K562 (cell line): Measurements from ENCODE around the gene AGPAT4. TPM values are rescaled to one million over a fixed set of nuclear protein-coding genes. Genes with fewer than 3 reads are reported as not detected.
A peak's percentile ranks its signal among the peaks of the same experiment; 100 is the strongest.

ENCODE experiments used
- ARID1B ChIP-seq: fragments of 450-650 bp; IDR thresholded peaks from 2 replicates; pipeline ENCODE4 v1.6.1; 2016; ENCODE audit warnings: antibody characterized with exemption, mild to moderate bottlenecking, inconsistent platforms
- ARID3A ChIP-seq: IDR thresholded peaks from 2 replicates; pipeline ENCODE4 v1.6.1; 2012; ENCODE audit warnings: low read depth, low read length, improper control_type of control experiment, borderline replicate concordance
- ASH1L ChIP-seq: fragments of 450-650 bp; IDR thresholded peaks from 2 replicates; pipeline ENCODE4 v1.6.1; 2018; ENCODE audit warnings: borderline replicate concordance, mild to moderate bottlenecking, low read depth; ENCODE audit not compliant: partially characterized antibody
- CEBPB ChIP-seq: fragments of 450-650 bp; IDR thresholded peaks from 2 replicates; pipeline ENCODE4 v1.6.1; 2016; ENCODE audit warnings: missing genetic modification characterization, missing compliant biosample characterization
- CEBPG ChIP-seq, 3 experiments: fragments of 200-800 bp in 1 of 3; sonication (Bioruptor generic) in 1 of 3; sonication (generic) in 1 of 3; formaldehyde crosslinking in 1 of 3; IDR thresholded peaks in 2 of 3; conservative IDR thresholded peaks in 1 of 3; 2 replicates each; pipeline versions ENCODE4 v1.6.1 to v1.8.0; 2016 to 2022; ENCODE audit warnings: missing compliant biosample characterization in 2 of 3, missing genetic modification characterization in 2 of 3, mild to moderate bottlenecking in 1 of 3, missing genetic modification reagents in 1 of 3
- CREM ChIP-seq: IDR thresholded peaks from 2 replicates; pipeline ENCODE4 v1.6.1; 2014; ENCODE audit warnings: antibody characterized with exemption, low read depth
- GTF2B ChIP-seq: IDR thresholded peaks from 2 replicates; pipeline ENCODE4 v1.6.1; 2011; ENCODE audit not compliant: insufficient read length; ENCODE audit errors: extremely low read depth
- HNRNPLL ChIP-seq: fragments of 200-400 bp; formaldehyde crosslinking; IDR thresholded peaks from 2 replicates; pipeline ENCODE4 v1.6.1; 2017; ENCODE audit warnings: low read length, low read depth, mild to moderate bottlenecking; ENCODE audit not compliant: poor library complexity, severe bottlenecking
- MAX ChIP-seq: sonication (generic); formaldehyde crosslinking; IDR thresholded peaks from 2 replicates; pipeline ENCODE4 v1.9.0; 2022; ENCODE audit warnings: mild to moderate bottlenecking, missing genetic modification reagents
- MYBL2 ChIP-seq, 2 experiments: fragments of 450-650 bp in 1 of 2; sonication (generic) in 1 of 2; formaldehyde crosslinking in 1 of 2; IDR thresholded peaks; 2 replicates each; pipeline versions ENCODE4 v1.6.1 to v1.8.1; 2017 to 2022; ENCODE audit warnings: borderline replicate concordance in 1 of 2, inconsistent platforms in 1 of 2, low read depth in 1 of 2, mild to moderate bottlenecking in 1 of 2, missing genetic modification reagents in 1 of 2, moderate library complexity in 1 of 2
- POLR2AphosphoS5 ChIP-seq: IDR thresholded peaks from 2 replicates; pipeline ENCODE4 v1.6.1; 2011; ENCODE audit warnings: mild to moderate bottlenecking, low read depth, low read length, moderate library complexity; ENCODE audit not compliant: control insufficient read depth, insufficient read depth
- POLR2G ChIP-seq: fragments of 200-400 bp; formaldehyde crosslinking; IDR thresholded peaks from 2 replicates; pipeline ENCODE4 v1.6.1; 2017; ENCODE audit warnings: low read depth, mild to moderate bottlenecking, antibody characterized with exemption, low read length, moderate library complexity
- PURB ChIP-seq: sonication (generic); formaldehyde crosslinking; IDR thresholded peaks from 2 replicates; pipeline ENCODE4 v1.9.0; 2021; ENCODE audit warnings: low read depth, mild to moderate bottlenecking, missing genetic modification reagents
- RFX1 ChIP-seq: fragments of 450-650 bp; IDR thresholded peaks from 2 replicates; pipeline ENCODE4 v1.6.1; 2016; ENCODE audit warnings: mild to moderate bottlenecking, moderate library complexity
- RNF2 ChIP-seq: sonication (generic); IDR thresholded peaks from 2 replicates; pipeline ENCODE4 v1.6.1; 2016
- SMAD1 ChIP-seq: fragments of 150-350 bp; IDR thresholded peaks from 2 replicates; pipeline ENCODE4 v1.6.1; 2014; ENCODE audit warnings: low read length, low read depth; ENCODE audit not compliant: partially characterized antibody
- SMARCA4 ChIP-seq: fragments of 450-650 bp; IDR thresholded peaks from 2 replicates; pipeline ENCODE4 v1.6.1; 2016
- SMARCE1 ChIP-seq: fragments of 450-650 bp; IDR thresholded peaks from 2 replicates; pipeline ENCODE4 v1.7.1; 2016; ENCODE audit warnings: mild to moderate bottlenecking
- TBP ChIP-seq: optimal IDR thresholded peaks from 2 replicates; pipeline ENCODE3; 2011; ENCODE audit warnings: low read depth, low read length, improper control_type of control experiment
- TEAD2 ChIP-seq: fragments of 450-650 bp; IDR thresholded peaks from 2 replicates; pipeline ENCODE4 v1.6.1; 2016; ENCODE audit warnings: missing genetic modification characterization, control low read depth, missing compliant biosample characterization
- ZNF354B ChIP-seq: fragments of 250-450 bp; sonication (Bioruptor Pico); IDR thresholded peaks from 2 replicates; pipeline ENCODE4 v1.4.0; 2020
- polyA plus RNA-seq, 8 experiments: library from polyadenylated mRNA; depleted of rRNA in 4 of 8; stranded (reverse) in 5 of 8; unstranded in 3 of 8; fragments of >200 nt; fragmentation: Nextera tagmentation in 2 of 8; fragmentation: Illumina TruSeq in 1 of 8; extraction: Ambion mirVana in 2 of 8; extraction: Trizol in 1 of 8; gene quantifications; 2 replicates each; pipeline versions ENCODE4 v1.2.1 to v1.2.3, GENCODE V29; 2011 to 2014; ENCODE audit warnings: inconsistent platforms in 1 of 8, missing spikeins in 1 of 8
- total RNA-seq, 7 experiments: library from RNA; depleted of rRNA in 6 of 7; stranded (reverse); fragments of >200 nt in 6 of 7; fragmentation: Illumina TruSeq in 2 of 7; extraction: Trizol in 2 of 7; gene quantifications; 2 replicates each; pipeline versions ENCODE4 v1.2.1 to v1.2.3, GENCODE V29; 2011 to 2021; ENCODE audit warnings: low replicate concordance in 1 of 7
- TF ChIP-seq, protein P1 (sequence below): fragments of 200-400 bp; formaldehyde crosslinking; IDR thresholded peaks from 2 replicates; pipeline ENCODE4 v1.6.1; 2017; ENCODE audit warnings: mild to moderate bottlenecking, low read depth, low read length, moderate library complexity

Gene AGPAT4
- total and polyA plus RNA-seq, 9 of the 15 experiments (the other 6 are each of a cell fraction or from before 2014, with no cell fraction given): 2.2 to 15.0 (median 5.7) TPM

GRCh38 chr6:161273752-161274487, at the start of gene AGPAT4 (continued):
- no peak for TF ChIP-seq ARID3A
- TF ChIP-seq HNRNPLL: no peak
- no peak for TF ChIP-seq MAX
- no peak for TF ChIP-seq CEBPG (CRISPR knock-in tag; IDR thresholded peaks at IDR 0.05)
- peak; percentile 21 to 73; a peak in 3 of 4 replicates for TF ChIP-seq CEBPG (tag; conservative IDR thresholded peaks at IDR 0.05 in 1 of 2, IDR thresholded peaks at IDR 0.05 in 1 of 2)
- TF ChIP-seq RNF2: peak; percentile 48; the same call in 1 of the 2 replicates
- peak; percentile 94 for TF ChIP-seq CREM
- no peak for TF ChIP-seq ZNF354B
- no peak for TF ChIP-seq RFX1
- peak; percentile 99 for TF ChIP-seq TBP
- TF ChIP-seq ARID1B: peak; percentile 53
- peak; percentile 37 for TF ChIP-seq ASH1L
- TF ChIP-seq SMAD1: peak; percentile 75
- no peak for TF ChIP-seq PURB
- TF ChIP-seq POLR2AphosphoS5: peak; percentile 77
- peak; percentile 48; the same call in 1 of the 2 replicates for TF ChIP-seq POLR2G
- peak; percentile 85 for TF ChIP-seq GTF2B
- TF ChIP-seq MYBL2 (IDR thresholded peaks at IDR 0.05; ENCODE audit: low read depth): peak; percentile 76
- no peak for TF ChIP-seq MYBL2 (CRISPR knock-in tag; IDR thresholded peaks at IDR 0.05; ENCODE audit: borderline replicate concordance)
- TF ChIP-seq CEBPB (tag): peak; percentile 77; the same call in 1 of the 2 replicates
- TF ChIP-seq SMARCE1: peak; percentile 76
- TF ChIP-seq, protein P1, sequence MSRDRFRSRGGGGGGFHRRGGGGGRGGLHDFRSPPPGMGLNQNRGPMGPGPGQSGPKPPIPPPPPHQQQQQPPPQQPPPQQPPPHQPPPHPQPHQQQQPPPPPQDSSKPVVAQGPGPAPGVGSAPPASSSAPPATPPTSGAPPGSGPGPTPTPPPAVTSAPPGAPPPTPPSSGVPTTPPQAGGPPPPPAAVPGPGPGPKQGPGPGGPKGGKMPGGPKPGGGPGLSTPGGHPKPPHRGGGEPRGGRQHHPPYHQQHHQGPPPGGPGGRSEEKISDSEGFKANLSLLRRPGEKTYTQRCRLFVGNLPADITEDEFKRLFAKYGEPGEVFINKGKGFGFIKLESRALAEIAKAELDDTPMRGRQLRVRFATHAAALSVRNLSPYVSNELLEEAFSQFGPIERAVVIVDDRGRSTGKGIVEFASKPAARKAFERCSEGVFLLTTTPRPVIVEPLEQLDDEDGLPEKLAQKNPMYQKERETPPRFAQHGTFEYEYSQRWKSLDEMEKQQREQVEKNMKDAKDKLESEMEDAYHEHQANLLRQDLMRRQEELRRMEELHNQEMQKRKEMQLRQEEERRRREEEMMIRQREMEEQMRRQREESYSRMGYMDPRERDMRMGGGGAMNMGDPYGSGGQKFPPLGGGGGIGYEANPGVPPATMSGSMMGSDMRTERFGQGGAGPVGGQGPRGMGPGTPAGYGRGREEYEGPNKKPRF: no peak
- peak; percentile 75 for TF ChIP-seq SMARCA4
- no peak for TF ChIP-seq TEAD2 (tag)
